Vagina (tissue), 2 donors: ENCODE measurements around the gene PTH2. TPM values are rescaled to one million over a fixed set of nuclear protein-coding genes. Genes with fewer than 3 reads are reported as not detected.
A peak's percentile ranks its signal among the peaks of the same experiment; 100 is the strongest.

ENCODE experiments used
- DNase-seq, 2 donors: peaks; one replicate each; pipeline ENCODE4 v3.0.0-alpha.2; 2017; ENCODE audit errors: extremely low spot score in 2 of 2
- H3K27ac ChIP-seq: fragments of 200-600 bp; sonication (generic); one replicate; pipeline ENCODE4 v1.5.1; 2019
- H3K27me3 ChIP-seq: fragments of 200-600 bp; sonication (generic); one replicate; pipeline ENCODE4 v1.5.1; 2019
- H3K36me3 ChIP-seq, 2 donors: fragments of 200-600 bp; sonication (generic); one replicate each; pipeline ENCODE4 v1.5.1; 2017 to 2019
- H3K4me1 ChIP-seq: fragments of 200-600 bp; sonication (generic); one replicate; pipeline ENCODE4 v1.5.1; 2019
- H3K4me3 ChIP-seq, 2 donors: fragments of 200-600 bp; sonication (generic); 1 replicate in 1 of 2; 2 replicates in 1 of 2; pipeline ENCODE4 v1.5.1; 2016 to 2019
- H3K9me3 ChIP-seq: fragments of 200-600 bp; sonication (generic); one replicate; pipeline ENCODE4 v1.5.1; 2019
- POLR2A ChIP-seq, 2 donors: fragments of 450-650 bp; IDR thresholded peaks; one replicate each; pipeline ENCODE4 v1.6.1; 2017; ENCODE audit warnings: antibody characterized with exemption in 2 of 2, mild to moderate bottlenecking in 2 of 2, moderate library complexity in 2 of 2
- POLR2AphosphoS5 ChIP-seq, 2 donors: sonication (generic); formaldehyde crosslinking; IDR thresholded peaks; one replicate each; pipeline ENCODE4 v1.9.0; 2017; ENCODE audit warnings: antibody characterized with exemption in 2 of 2, mild to moderate bottlenecking in 2 of 2, low read depth in 1 of 2; ENCODE audit not compliant: insufficient read depth in 1 of 2
- intact Hi-C: fragments of 100-400 bp; cut with DNase I; formaldehyde crosslinking; loops from one replicate; pipeline ENCODE4 v1.15.1; 2023
- total RNA-seq: library from RNA; depleted of rRNA; stranded (reverse); fragments of >200 nt; gene quantifications from one replicate; pipeline ENCODE4 v1.2.3, GENCODE V29; 2016
- TF ChIP-seq, protein P1 (sequence below), 3 experiments: fragments of 450-650 bp in 2 of 3; fragments of 200-600 bp in 1 of 3; sonication (generic) in 1 of 3; IDR thresholded peaks; one replicate each; pipeline ENCODE4 v1.5.1; 2017 to 2019; ENCODE audit warnings: antibody characterized with exemption in 3 of 3, mild to moderate bottlenecking in 2 of 3, moderate library complexity in 2 of 3

The PTH2 gene, protein sequence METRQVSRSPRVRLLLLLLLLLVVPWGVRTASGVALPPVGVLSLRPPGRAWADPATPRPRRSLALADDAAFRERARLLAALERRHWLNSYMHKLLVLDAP
- not detected for total RNA-seq

DNA sequence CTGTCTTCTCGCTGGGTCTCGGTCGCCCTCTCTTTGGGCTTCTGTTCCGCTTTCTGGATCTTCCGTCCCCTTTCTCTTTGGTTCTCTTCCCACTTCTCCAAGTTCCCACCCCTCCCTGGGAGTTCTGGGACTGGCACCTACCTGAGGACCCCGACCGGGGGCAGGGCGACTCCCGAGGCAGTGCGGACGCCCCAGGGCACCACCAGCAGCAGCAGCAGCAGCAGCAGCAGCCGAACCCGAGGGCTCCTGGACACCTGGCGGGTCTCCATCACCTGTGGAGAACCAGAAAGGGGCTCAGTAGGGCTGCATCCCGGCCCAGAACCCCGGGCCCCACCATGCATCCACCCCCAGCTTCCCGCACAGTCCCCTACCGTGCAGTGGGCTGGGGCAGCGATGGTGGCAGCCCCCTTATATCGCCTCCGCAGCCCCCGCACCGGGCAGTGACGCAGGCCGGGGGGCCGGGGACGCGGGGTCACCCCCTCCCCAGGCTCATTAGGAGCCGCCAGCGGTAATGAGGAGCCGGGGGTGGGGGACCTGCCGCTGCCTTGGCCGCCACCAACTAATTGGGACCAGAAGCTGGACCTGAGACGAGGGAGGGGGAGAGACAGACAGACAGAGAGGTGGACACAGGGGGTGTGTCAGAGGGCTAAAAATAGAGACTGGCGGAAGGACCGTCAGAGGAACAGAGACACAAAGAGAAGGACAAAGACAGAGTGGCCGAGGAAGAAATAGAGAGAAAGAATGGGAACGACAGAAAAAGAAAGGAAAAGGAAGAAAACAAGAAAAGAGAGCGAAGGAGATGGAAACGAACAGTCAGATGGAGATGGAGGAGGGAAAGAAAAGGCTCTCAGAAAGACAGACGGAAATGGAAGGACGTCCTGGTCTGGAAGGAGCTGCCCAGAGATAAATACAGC, at the start of gene PTH2:
TSS of gene PTH2 (minus strand) at position 371 of the 914 bp plus-strand sequence. CDS start at position 269, 102 bp downstream.
- H3K4me3 ChIP-seq: peak within 1 kb of the TSS in 1 of 2 donors; percentile 6
- TF ChIP-seq, protein P1, sequence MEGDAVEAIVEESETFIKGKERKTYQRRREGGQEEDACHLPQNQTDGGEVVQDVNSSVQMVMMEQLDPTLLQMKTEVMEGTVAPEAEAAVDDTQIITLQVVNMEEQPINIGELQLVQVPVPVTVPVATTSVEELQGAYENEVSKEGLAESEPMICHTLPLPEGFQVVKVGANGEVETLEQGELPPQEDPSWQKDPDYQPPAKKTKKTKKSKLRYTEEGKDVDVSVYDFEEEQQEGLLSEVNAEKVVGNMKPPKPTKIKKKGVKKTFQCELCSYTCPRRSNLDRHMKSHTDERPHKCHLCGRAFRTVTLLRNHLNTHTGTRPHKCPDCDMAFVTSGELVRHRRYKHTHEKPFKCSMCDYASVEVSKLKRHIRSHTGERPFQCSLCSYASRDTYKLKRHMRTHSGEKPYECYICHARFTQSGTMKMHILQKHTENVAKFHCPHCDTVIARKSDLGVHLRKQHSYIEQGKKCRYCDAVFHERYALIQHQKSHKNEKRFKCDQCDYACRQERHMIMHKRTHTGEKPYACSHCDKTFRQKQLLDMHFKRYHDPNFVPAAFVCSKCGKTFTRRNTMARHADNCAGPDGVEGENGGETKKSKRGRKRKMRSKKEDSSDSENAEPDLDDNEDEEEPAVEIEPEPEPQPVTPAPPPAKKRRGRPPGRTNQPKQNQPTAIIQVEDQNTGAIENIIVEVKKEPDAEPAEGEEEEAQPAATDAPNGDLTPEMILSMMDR (IDR thresholded peaks at IDR 0.05): no peak
- TF ChIP-seq POLR2AphosphoS5 (IDR thresholded peaks at IDR 0.05; ENCODE audit: insufficient read depth in 1 of 2, low read depth in 1 of 2) (no peak), POLR2A (IDR thresholded peaks at IDR 0.05) (no peak)
- no peak for DNase-seq
- H3K27me3 ChIP-seq: peaks cover 40% of the 10 kb centered on the region
- intact Hi-C loops: no loop called here
- no peak within 1 kb of the TSS for H3K27ac ChIP-seq
- no peaks in the 10 kb centered on the region for H3K36me3 ChIP-seq
- H3K4me1 ChIP-seq: peaks cover 35% of the 10 kb centered on the region
- no peaks in the 10 kb centered on the region for H3K9me3 ChIP-seq

DNA sequence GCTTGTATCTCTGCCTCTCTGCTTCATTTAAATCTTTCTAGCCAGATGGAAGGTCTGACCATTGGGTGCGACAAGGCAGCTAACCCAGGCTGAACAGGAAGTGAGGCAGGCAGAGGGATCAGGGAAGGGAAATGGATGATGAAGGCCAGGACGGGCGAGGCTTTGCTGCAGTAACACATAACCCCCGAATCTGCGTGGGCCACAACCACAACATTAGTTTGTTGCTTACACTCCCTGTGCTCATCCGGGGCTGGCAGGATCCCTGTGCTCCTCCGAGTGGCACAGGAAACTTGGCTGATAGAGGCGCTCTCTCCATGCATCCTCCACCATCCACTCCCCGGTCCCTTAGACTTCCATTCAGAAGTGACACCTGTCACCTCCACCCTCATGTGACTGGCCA, 49.7 kb upstream of the PTH2 start:
- intact Hi-C loops: no loop called here
- Histone ChIP-seq H3K4me1 (peaks cover 39% of the 10 kb centered on the region), H3K27ac (peak overlapping the region; percentile 91), H3K36me3 (no peaks in the 10 kb centered on the region), H3K27me3 (no peaks in the 10 kb centered on the region), H3K9me3 (no peaks in the 10 kb centered on the region), H3K4me3 (no peak overlapping the region)
- no peak for DNase-seq
- no peak for TF ChIP-seq POLR2A (IDR thresholded peaks at IDR 0.05)
- no peak for TF ChIP-seq POLR2AphosphoS5 (IDR thresholded peaks at IDR 0.05; ENCODE audit: insufficient read depth in 1 of 2, low read depth in 1 of 2)
- TF ChIP-seq, protein P1 (IDR thresholded peaks at IDR 0.05): no peak

DNA sequence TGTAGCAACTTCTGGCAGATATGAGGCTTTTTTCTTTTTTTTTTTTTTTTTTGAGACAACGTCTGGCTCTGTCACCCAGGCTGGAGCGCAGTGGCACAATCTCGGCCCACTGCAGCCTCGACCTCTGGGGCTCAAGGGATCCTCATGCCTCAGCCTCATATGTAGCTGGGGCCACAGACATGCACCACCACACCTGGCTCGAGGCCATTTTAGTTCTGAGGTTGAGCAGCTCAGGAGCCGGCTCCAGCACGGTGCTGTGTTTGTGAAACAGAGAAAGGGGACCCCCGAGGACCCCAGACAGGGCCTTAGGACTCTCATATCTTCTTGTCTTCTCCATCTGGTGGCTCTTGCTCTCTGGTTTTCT, 47.4 kb upstream of the PTH2 start:
- Histone ChIP-seq H3K4me1 (peaks cover 35% of the 10 kb centered on the region), H3K36me3 (peaks cover 0 to 7% of the 10 kb centered on the region in 2 donors), H3K4me3 (no peak overlapping the region), H3K9me3 (no peaks in the 10 kb centered on the region), H3K27ac (peak overlapping the region; percentile 90), H3K27me3 (no peaks in the 10 kb centered on the region)
- TF ChIP-seq POLR2A (IDR thresholded peaks at IDR 0.05) (no peak), POLR2AphosphoS5 (IDR thresholded peaks at IDR 0.05; ENCODE audit: insufficient read depth in 1 of 2, low read depth in 1 of 2) (no peak)
- TF ChIP-seq, protein P1 (IDR thresholded peaks at IDR 0.05): no peak
- DNase-seq: no peak
- intact Hi-C loops: no loop called here

DNA sequence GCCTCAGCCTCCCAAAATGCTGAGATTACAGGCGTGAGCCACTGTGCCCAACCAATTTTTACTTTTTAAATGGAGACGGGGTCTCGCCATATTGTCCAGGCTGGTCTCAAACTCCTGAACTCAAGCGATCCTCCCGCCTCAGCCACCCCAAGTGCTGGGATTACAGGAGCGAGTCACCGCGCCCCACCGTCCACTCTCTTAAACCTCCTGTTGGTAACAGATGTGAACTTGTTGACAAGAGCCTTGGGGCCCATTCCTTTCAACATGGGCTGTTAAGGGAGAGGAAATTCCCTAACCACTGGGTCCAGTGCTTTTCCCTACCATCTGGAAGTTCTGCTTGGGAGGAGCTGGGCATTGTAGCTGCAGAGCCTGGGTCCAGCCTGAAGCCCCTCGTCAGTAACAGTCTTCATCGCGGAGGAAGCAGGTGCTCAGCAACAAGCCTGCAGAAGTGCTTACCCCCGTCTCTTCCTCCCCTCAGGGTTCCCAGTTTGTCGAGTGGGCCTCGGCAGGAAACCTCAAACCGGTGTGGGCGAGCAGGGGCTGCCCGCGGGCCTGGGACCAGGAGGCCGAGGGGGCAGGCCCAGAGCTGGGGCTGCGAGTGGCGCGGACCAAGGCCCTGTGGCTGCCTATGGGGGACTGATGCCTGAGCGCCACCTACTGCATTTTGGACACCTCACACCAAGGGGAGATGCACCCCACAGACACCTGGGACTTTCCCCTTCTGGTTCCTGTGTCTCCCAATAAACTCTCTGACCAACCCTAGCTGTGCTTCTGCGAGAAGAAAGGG, 46.8 kb upstream of the PTH2 start:
- peak overlapping the region; percentile 90 for H3K27ac ChIP-seq
- peaks cover 31% of the 10 kb centered on the region for H3K4me1 ChIP-seq
- no peaks in the 10 kb centered on the region for H3K9me3 ChIP-seq
- peaks cover 0 to 11% of the 10 kb centered on the region in 2 donors for H3K36me3 ChIP-seq
- H3K27me3 ChIP-seq: no peaks in the 10 kb centered on the region
- DNase-seq: no peak
- TF ChIP-seq POLR2A (IDR thresholded peaks at IDR 0.05) (no peak), POLR2AphosphoS5 (IDR thresholded peaks at IDR 0.05; ENCODE audit: insufficient read depth in 1 of 2, low read depth in 1 of 2) (peak in 1 of 2 donors; percentile 55)
- TF ChIP-seq, protein P1 (IDR thresholded peaks at IDR 0.05): no peak
- intact Hi-C loops: no loop called here
- H3K4me3 ChIP-seq: no peak overlapping the region
